ENCODE results near the gene PLA2G4F. TPM values are rescaled to one million over a fixed set of nuclear protein-coding genes. Genes with fewer than 3 reads are reported as not detected.

Gene PLA2G4F
- total RNA-seq, 4 donors from 2014 or later, result 3.9 to 24.8 (median 14.1) TPM

GRCh38 chr15:42131826-42132806 is 24.3 kb downstream of the PLA2G4F start:
- Histone ChIP-seq H3K36me3 (no peaks in the 10 kb centered on the region), H3K27ac (peak overlapping the region in 1 of 3 donors; percentile 1), H3K4me1 (peaks cover 0 to 7% of the 10 kb centered on the region in 2 donors), H3K27me3 (no peaks in the 10 kb centered on the region), H3K4me3 (replicated peaks in 1 of 3) (no peak overlapping the region), H3K9me3 (no peaks in the 10 kb centered on the region)
- peak; percentile 70 to 81 for DNase-seq
- TF ChIP-seq, protein P1, sequence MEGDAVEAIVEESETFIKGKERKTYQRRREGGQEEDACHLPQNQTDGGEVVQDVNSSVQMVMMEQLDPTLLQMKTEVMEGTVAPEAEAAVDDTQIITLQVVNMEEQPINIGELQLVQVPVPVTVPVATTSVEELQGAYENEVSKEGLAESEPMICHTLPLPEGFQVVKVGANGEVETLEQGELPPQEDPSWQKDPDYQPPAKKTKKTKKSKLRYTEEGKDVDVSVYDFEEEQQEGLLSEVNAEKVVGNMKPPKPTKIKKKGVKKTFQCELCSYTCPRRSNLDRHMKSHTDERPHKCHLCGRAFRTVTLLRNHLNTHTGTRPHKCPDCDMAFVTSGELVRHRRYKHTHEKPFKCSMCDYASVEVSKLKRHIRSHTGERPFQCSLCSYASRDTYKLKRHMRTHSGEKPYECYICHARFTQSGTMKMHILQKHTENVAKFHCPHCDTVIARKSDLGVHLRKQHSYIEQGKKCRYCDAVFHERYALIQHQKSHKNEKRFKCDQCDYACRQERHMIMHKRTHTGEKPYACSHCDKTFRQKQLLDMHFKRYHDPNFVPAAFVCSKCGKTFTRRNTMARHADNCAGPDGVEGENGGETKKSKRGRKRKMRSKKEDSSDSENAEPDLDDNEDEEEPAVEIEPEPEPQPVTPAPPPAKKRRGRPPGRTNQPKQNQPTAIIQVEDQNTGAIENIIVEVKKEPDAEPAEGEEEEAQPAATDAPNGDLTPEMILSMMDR (IDR thresholded peaks at IDR 0.05), result no peak
- TF ChIP-seq POLR2A (IDR thresholded peaks at IDR 0.05), result no peak
- intact Hi-C loops (cut with DNase I), result loop anchor here (10.0 kb wide), 1 partner anchor 137 kb away; no protein-coding TSS in a partner anchor
- 35 to 55% methylated on average over 7 to 9 of the region's 9 CpGs for WGBS, 2 donors

- no peaks in the 10 kb centered on the region for H3K27me3 ChIP-seq
- TF ChIP-seq, protein P1 (IDR thresholded peaks at IDR 0.05), result no peak
- no peak for TF ChIP-seq POLR2A (IDR thresholded peaks at IDR 0.05)
- intact Hi-C loops (cut with DNase I), result loop anchor here (10.0 kb wide), 1 partner anchor 136 kb away; no protein-coding TSS in a partner anchor
- no peak overlapping the region for H3K4me3 ChIP-seq (replicated peaks in 1 of 3)
- 90 to 100% methylated on average over 1 of the region's 1 CpG for WGBS, 2 donors
- H3K9me3 ChIP-seq, result no peaks in the 10 kb centered on the region
- peaks cover 0 to 7% of the 10 kb centered on the region in 2 donors for H3K4me1 ChIP-seq
- no peak overlapping the region for H3K27ac ChIP-seq
- DNase-seq, result no peak
- no peaks in the 10 kb centered on the region for H3K36me3 ChIP-seq
Measured at GRCh38 chr15:42131006-42131405, 25.4 kb downstream of the PLA2G4F start.

DNA sequence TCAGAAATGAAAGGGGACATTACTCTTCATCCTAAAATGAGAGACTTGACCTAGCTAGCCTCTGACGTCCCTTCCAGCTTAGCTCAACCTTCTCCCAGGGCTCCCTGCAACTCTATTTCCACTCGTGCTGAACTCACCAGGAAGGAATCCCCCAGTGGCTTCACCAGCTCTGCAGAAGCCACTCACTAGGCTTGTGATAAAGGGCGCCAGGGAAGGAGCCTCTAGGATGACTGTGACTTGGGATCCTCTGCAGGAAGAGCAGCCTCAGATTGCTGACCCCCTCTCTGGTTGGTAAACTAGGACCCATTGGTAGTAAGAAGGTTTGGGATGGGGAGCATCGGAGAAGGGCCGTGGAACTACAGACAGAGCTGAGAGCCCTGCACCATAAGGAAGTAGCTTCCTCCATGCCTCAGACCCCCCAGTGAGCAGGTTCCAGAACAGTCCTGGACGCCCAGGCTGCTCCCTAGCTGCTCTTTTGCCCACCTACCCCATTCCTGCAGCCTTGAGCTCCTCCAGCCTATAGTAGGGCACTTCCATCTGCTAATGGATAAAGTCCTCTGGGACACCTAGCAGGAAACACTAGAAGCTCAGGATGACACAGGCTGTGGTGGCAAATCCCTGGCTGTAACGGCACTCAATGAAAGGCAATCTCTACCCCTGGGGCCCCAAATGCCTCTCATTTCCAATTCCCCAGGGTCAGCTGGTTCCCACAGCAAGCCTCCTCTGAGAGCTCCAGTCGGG is 26.0 kb downstream of the PLA2G4F start:
- DNase-seq, result no peak
- intact Hi-C loops (cut with DNase I), result loop anchor here (10.0 kb wide), 1 partner anchor 136 kb away; no protein-coding TSS in a partner anchor
- H3K9me3 ChIP-seq, result no peaks in the 10 kb centered on the region
- H3K36me3 ChIP-seq, result no peaks in the 10 kb centered on the region
- no peaks in the 10 kb centered on the region for H3K27me3 ChIP-seq
- no peak overlapping the region for H3K27ac ChIP-seq
- 74 to 78% methylated on average over 7 to 8 of the region's 8 CpGs for WGBS, 2 donors
- H3K4me1 ChIP-seq, result peaks cover 0 to 7% of the 10 kb centered on the region in 2 donors
- TF ChIP-seq POLR2A (IDR thresholded peaks at IDR 0.05), result no peak
- TF ChIP-seq, protein P1 (IDR thresholded peaks at IDR 0.05), result no peak
- H3K4me3 ChIP-seq (replicated peaks in 1 of 3), result no peak overlapping the region

DNA sequence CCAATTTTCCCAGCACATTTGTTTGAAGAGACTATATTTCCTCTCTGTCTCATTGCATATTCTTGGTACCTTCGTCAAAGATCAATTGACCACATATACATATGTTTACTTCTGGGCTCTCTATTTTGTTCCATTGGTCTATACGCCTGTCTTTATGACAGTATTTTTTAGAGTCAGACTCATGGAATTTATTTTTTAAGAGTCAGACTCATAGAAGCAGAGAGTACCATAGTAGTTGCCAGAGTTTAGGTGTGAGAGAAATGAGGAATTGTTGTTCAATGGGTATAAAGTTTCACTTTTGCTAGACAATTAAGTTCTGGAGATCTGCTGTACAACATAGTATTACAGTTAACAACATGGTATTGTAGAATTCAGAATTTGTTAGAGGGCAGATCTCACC is 27.1 kb downstream of the PLA2G4F start:
- no peak overlapping the region for H3K27ac ChIP-seq
- no peaks in the 10 kb centered on the region for H3K36me3 ChIP-seq
- H3K27me3 ChIP-seq, result no peaks in the 10 kb centered on the region
- H3K4me3 ChIP-seq (replicated peaks in 1 of 3), result no peak overlapping the region
- intact Hi-C loops (cut with DNase I), result no loop called here
- DNase-seq, result no peak
- TF ChIP-seq POLR2A (IDR thresholded peaks at IDR 0.05), result no peak
- TF ChIP-seq, protein P1 (IDR thresholded peaks at IDR 0.05), result no peak
- 89 to 94% methylated on average over 2 of the region's 2 CpGs for WGBS, 2 donors
- no peaks in the 10 kb centered on the region for H3K9me3 ChIP-seq
- H3K4me1 ChIP-seq, result peaks cover 0 to 7% of the 10 kb centered on the region in 2 donors
